HEK293 (cell line): ENCODE measurements around the gene MSI2.

Source experiments
- CTCF ChIP-seq: fragments of 450-650 bp; formaldehyde crosslinking; IDR thresholded peaks from 2 replicates; pipeline ENCODE4 v1.5.1; 2016; ENCODE audit warnings: missing biosample characterization, missing genetic modification characterization
- ZFP3 ChIP-seq: fragments of 450-650 bp; formaldehyde crosslinking; IDR thresholded peaks from 2 replicates; pipeline ENCODE4 v1.5.1; 2016; ENCODE audit warnings: low read depth, missing biosample characterization, missing genetic modification characterization
- ZNF221 ChIP-seq: fragments of 450-650 bp; formaldehyde crosslinking; IDR thresholded peaks from 2 replicates; pipeline ENCODE4 v1.5.1; 2017; ENCODE audit warnings: missing biosample characterization, missing genetic modification characterization, borderline replicate concordance
- ZNF24 ChIP-seq: fragments of 450-650 bp; formaldehyde crosslinking; IDR thresholded peaks from 2 replicates; pipeline ENCODE4 v1.5.1; 2016; ENCODE audit warnings: missing biosample characterization, missing genetic modification characterization
- ZNF274 ChIP-seq, 2 experiments: fragments of 200-500 bp in 1 of 2; fragments of 450-650 bp in 1 of 2; sonication (Bioruptor generic) in 1 of 2; formaldehyde crosslinking in 1 of 2; IDR thresholded peaks; 2 replicates each; pipeline versions ENCODE4 v1.5.1 to v1.6.1; 2014 to 2016; ENCODE audit warnings: borderline replicate concordance in 1 of 2, inconsistent platforms in 1 of 2, low read length in 1 of 2, missing biosample characterization in 1 of 2, missing genetic modification characterization in 1 of 2
- ZSCAN30 ChIP-seq: fragments of 450-650 bp; IDR thresholded peaks from 2 replicates; pipeline ENCODE4 v1.5.1; 2018; ENCODE audit warnings: missing biosample characterization, mild to moderate bottlenecking, missing genetic modification characterization, moderate library complexity

- TF ChIP-seq CTCF (tag by site-specific recombination) (no peak), ZFP3 (tag by site-specific recombination) (no peak), ZNF274 (IDR thresholded peaks at IDR 0.05; ENCODE audit: low read length) (no peak), ZNF274 (tag by site-specific recombination; IDR thresholded peaks at IDR 0.05; ENCODE audit: borderline replicate concordance) (no peak), ZNF24 (tag by site-specific recombination) (no peak), ZSCAN30 (no peak), ZNF221 (tag by site-specific recombination) (no peak)
Measured at GRCh38 chr17:57213180-57213825, 43.0 kb upstream of the MSI2 start.
